T-helper 2 cell (primary cell): ENCODE measurements around the gene P2RX3.

Experiments
- DNase-seq, 5 experiments: peaks; one replicate each; pipeline versions ENCODE4 v3.0.0 to v3.0.0-alpha.2; 2012 to 2022

P2RX3 gene

GRCh38 chr11:57310091-57310490 lies 28.1 kb upstream of the P2RX3 start:
- no peak for DNase-seq

DNA sequence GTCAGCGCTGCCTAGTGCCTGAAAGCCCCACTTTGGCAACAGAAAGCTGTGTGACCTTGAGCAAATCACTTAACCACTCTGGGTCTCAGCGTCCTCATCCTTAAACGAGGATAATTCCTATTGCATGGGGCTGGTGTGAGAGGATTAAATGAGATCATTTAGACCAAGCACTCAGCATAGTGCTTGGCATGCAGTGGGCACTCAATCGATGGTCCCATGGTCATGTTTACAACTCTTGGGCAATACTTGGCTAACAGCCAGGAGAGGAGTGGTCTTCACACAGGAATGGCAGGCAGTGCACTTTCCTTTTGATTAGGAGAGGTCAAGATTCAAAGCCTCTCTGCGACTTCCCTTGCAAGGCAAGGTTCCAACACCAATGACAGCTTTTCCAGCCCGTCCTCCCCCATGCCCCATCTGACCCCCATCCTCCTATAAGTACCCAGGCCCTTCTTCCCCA lies 27.5 kb upstream of the P2RX3 start:
- no peak for DNase-seq

DNA sequence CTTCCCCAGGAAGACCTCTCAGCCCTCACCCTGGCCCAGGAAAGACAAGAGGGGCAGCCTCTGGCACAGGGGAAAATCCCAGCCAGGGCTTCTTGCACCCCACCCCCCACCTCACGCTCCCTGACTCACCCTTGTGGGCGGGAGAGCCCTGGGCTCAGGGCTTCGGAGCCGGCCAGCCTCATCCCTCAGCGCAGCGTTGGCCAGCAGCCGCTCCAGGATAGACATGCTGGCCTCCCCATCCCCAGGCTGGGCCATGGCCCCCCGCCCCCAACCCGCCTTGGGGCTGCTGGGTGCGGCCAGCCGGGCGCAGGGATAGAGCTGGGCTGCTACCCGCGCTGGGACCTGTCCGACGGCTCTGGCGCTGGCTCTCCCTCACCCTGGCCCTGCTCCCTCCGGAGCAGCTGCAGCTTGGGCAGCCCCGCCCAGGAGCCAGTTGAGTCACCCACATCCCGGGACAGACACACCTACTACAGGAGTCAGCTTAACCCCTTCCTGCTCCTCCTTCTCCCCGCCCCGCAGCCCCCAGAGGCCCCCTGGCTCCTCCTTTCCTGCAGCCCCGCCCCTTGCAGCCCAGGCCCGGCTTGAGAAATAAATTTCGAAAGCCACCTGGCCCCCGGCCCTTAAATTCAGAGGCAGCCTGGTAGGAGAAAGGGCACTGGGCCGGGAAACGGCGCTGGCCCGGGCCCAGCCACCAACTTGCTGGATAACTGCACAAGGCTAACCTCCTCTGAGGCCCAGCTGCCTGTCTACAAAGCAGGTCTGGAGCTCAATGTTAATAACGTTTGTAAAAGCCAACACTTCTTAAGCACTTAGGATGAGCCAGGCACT lies 26.8 kb upstream of the P2RX3 start:
- DNase-seq, result peak in 3 of 5 experiments; percentile 24 to 86 (median 30)

GRCh38 chr11:57312511-57313021 lies 25.6 kb upstream of the P2RX3 start:
- DNase-seq, result no peak

DNA sequence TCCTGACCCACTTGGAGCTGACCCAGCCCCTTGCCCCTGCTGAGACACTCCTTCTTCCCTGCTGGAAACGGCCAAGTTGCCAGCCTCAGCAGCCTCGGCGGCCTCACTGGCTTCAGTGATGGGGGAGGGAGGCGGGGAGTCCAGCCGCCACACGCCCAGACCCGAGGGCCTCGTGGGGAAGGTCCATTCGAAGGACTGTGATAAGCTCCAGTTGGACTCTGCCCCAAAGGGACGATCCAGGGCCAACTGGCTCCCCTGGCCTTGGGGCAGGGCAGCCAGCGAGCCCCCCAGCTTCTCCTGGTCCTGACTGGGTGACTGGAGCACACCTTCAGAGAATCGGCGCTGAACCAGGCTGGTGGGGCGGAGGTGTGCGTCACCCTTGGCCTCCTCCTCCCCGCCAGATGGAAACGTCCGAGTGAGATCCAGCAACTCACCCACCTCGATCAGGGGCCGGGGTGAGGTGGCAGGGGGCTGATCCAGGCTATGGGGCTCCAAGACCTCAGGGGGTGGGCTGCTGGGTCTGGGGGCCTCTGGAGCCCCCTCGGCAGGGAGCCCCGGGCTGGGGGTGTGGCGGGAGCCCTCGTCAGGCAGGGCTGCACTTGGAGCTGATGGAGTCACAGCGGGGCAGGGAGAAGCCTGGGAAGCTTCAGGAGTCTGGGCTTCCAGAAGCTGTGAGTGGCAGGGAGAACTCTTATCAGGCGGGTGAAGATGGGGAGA lies 24.9 kb upstream of the P2RX3 start:
- no peak for DNase-seq

- DNase-seq, result no peak
Observed at GRCh38 chr11:57313788-57314135, 24.4 kb upstream of the P2RX3 start.

- no peak for DNase-seq
Observed at GRCh38 chr11:57314221-57314973, 23.8 kb upstream of the P2RX3 start.

DNA sequence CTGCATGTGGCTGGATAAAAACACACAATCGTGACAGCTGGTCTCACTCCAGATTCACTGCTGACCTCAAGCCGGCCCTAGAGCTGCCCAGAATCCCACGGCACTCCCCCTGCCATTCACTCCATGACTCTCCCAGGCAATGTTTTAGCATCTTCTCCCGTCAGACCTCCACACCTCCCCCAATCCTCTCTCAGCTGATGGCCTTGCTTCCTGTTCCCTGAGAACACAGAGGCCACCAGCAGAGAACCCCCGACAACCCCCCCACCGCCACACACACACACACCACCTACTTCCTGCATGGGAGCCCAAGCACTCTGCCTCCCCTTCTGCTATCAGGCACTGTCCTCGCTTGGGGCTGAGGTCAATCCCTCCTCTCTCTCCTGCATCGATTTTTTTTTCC lies 22.7 kb upstream of the P2RX3 start:
- peak in 1 of 5 experiments; percentile 24 for DNase-seq

DNA sequence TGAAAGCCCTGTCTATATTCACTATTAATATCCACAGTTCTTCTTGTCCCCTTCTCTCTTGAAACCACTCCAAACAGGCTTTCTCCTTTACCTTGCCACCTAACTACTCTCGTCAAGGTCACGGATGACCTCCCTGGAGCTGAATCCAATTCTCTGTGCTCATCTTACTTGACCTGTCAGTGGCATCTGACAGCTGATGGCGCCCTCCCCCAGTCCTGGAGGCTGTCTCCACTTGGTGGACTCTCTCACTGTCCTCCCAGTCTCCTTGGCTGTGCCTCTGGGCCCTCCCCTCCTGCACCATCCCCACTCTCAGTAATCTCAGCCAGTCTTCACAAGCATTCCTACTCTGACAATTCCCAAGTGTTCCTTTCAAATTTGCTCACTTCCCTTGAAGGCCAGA lies 22.1 kb upstream of the P2RX3 start:
- DNase-seq, result no peak

DNA sequence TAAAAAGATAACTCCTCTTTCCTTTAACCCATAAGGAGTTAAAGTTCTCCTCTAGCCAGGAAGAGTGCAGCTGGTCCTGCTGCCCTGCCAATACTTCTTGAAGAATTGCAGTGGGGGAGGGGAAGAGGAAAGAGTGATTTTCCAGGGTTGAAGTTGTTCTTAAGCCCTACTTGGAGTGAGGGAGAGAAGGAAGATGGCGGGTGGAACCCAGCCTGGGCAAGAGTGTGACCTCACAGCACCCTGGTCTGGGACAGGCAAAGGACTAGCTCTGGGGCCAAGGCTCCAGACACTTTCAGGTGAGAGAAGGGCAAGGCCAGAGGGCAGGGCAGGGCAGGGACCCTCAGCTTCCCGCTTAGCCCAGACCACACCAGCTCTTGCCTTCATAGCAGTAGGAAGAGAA lies 20.0 kb upstream of the P2RX3 start:
- no peak for DNase-seq

GRCh38 chr11:57320067-57320718 lies 18.0 kb upstream of the P2RX3 start:
- DNase-seq, result no peak

DNA sequence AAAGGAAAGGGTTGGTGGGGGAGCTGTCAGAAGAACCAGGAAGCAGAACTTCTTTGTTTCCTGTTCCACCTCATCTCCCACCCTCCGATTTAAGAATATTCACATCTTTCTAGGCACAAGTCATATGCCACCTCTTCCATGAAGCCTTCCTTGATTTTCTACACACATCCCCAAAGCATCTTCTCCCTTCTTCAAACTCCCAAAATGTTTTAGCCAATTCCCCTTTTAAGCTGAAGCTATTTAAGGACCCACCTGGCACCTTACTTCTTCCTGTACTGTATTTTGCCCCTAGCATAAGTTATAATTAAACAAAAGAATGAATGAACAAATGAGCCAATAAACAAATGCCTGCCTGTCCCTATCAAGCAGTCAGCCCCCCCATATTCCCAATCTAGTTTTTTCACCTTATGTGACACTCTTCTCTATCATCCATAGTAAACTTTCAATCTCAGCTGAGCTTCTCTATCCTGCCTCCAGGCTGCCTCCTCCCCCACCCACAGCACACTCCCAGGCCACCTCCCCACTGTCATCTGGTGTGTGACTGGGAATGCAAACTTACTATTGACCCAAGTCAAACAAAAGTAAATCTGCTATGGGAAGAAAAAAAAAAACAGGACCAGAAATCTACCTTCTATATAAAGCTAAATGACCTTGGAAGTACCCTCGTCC lies 17.3 kb upstream of the P2RX3 start:
- DNase-seq, result no peak

- no peak for DNase-seq
Observed at GRCh38 chr11:57321388-57322255, 16.5 kb upstream of the P2RX3 start.

DNA sequence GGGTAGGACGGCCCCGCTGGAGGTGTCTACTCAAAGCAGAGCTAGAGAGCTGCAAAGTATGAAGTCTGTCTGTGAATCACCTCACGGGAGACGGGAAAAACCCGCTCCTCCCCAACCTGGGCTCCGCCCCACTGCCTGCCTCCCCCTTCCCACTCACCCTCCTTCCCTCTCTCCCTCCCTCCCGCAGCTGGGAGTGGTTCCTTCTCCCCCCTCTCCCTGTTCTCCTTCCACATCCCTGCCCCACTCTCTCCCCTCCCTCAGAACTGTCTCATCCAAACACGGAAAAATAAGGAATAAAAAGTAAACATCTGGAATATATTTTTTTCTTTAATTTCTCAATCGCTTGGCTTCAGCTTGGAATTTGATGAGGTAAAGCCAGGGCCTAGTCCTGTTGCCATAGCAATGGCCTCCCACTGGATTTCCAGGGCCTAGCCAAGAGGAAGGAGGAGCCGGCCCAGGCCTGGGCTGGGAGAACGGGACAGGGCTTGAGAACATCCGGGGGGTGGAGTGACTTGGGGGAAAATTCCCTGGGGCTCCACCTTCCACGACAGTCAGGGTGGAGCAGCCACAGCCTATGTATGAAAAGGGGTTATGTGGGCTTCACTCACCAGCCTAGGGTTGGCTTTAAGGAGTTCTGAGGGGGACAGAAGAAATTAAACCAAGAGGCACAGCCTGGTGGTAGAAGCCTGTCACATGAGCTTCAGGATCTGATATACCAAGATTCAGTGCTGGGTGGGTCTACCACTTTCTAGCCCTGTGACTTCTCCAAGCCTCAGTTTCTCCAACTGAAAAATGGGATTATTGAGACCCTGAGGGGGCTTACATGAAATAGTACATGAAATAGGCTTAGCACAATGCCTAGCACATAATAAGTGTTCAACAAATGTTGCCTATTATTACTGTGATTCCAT lies 15.6 kb upstream of the P2RX3 start:
- no peak for DNase-seq

- DNase-seq, result no peak
Observed at GRCh38 chr11:57323167-57323854, 14.8 kb upstream of the P2RX3 start.

GRCh38 chr11:57323855-57324153 lies 14.3 kb upstream of the P2RX3 start:
- no peak for DNase-seq

GRCh38 chr11:57324154-57324885 lies 13.8 kb upstream of the P2RX3 start:
- DNase-seq, result no peak

DNA sequence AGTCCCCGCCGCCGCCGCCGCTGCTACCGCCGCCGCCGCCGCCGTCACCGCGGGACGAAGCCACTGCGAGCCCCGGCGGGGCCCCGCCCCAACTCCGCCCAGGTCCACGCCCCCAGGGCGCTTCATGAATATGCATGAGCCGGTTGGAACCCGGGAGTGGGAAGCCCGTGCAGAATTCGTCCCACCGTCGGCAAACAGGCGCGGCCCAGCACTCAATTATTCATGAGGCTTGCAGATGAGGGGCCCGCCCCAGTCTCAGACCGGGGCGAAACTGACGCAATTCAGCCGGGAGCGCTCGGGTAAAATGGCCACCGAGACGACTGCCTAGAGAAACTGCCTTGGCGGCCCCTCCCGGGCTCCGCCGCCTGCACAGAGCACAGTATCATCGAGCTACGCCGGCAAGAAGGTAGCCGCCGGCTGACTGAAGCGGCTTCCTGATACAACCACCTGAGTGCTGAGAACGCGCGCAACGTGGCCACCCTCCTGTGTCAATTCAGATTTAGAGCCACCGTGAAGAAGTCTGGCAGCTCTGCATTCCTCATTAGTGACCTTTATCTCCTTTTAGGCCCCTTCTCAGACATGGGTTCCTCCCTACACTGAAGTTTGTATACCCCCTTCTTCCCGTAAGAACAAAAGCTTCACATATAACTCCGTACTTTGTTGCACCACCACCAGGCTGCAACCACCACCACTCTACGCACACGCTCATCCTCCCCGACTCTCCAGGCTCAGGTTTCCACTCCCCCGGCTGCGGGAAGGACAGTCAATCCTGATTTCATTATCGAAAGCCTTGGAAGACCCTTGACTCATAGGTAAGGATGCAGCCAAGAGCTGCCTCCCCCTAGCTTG lies 13.0 kb upstream of the P2RX3 start, which contains the start of gene TNKS1BP1:
Gene TNKS1BP1, minus strand, starts transcription at position 67 of the 849 bp plus-strand sequence. CDS start 3,067 bp downstream, outside the sequence.
- peak; percentile 80 to 93 (median 85) for DNase-seq
